Parathyroid adenoma (tissue), 2 donors: Measurements from ENCODE around the gene CARD10.

Source experiments
- H2AFZ ChIP-seq: fragments of 300-600 bp; sonication (generic); one replicate; pipeline ENCODE4 v1.7.0; 2017; ENCODE audit warnings: antibody characterized with exemption, mild to moderate bottlenecking
- H3K27ac ChIP-seq: fragments of 300-600 bp; sonication (generic); one replicate; pipeline ENCODE4 v1.7.0; 2017
- H3K27me3 ChIP-seq: fragments of 300-600 bp; sonication (generic); one replicate; pipeline ENCODE4 v1.7.0; 2017; ENCODE audit warnings: low read length; ENCODE audit not compliant: control insufficient read depth, insufficient read depth
- H3K36me3 ChIP-seq: fragments of 300-600 bp; sonication (generic); one replicate; pipeline ENCODE4 v1.7.0; 2017; ENCODE audit warnings: low read length; ENCODE audit not compliant: control insufficient read depth, insufficient read depth
- H3K4me1 ChIP-seq: fragments of 300-600 bp; sonication (generic); one replicate; pipeline ENCODE4 v1.7.0; 2017; ENCODE audit warnings: control low read depth
- H3K4me2 ChIP-seq: fragments of 300-600 bp; sonication (generic); one replicate; pipeline ENCODE4 v1.7.0; 2017; ENCODE audit warnings: low read length
- H3K4me3 ChIP-seq: fragments of 300-600 bp; sonication (generic); one replicate; pipeline ENCODE4 v1.7.0; 2017; ENCODE audit warnings: low read depth, low read length
- H3K79me2 ChIP-seq: fragments of 300-600 bp; sonication (generic); one replicate; pipeline ENCODE4 v1.7.0; 2017; ENCODE audit warnings: control low read depth
- H3K9ac ChIP-seq: fragments of 300-600 bp; sonication (generic); one replicate; pipeline ENCODE4 v1.7.0; 2017; ENCODE audit warnings: mild to moderate bottlenecking
- H3K9me3 ChIP-seq: fragments of 300-600 bp; sonication (generic); one replicate; pipeline ENCODE4 v1.7.0; 2017; ENCODE audit warnings: low read length; ENCODE audit not compliant: control insufficient read depth
- CTCF ChIP-seq: fragments of 300-600 bp; sonication (generic); IDR thresholded peaks from one replicate; pipeline ENCODE4 v1.7.0; 2017; ENCODE audit warnings: antibody characterized with exemption, mild to moderate bottlenecking
- donor health status: primary hyperparathyroidism.

Gene CARD10

GRCh38 chr22:37443977-37444376 is 75.2 kb downstream of the CARD10 start:
- Histone ChIP-seq H3K9me3 (no peaks in the 10 kb centered on the region), H3K36me3 (no peaks in the 10 kb centered on the region), H2AFZ (no peak overlapping the region), H3K27ac (no peak overlapping the region), H3K79me2 (no peaks in the 10 kb centered on the region), H3K4me2 (no peak overlapping the region), H3K27me3 (no peaks in the 10 kb centered on the region), H3K4me1 (no peaks in the 10 kb centered on the region), H3K4me3 (no peak overlapping the region), H3K9ac (no peak overlapping the region)
- no peak for TF ChIP-seq CTCF

- Histone ChIP-seq H3K4me1 (no peaks in the 10 kb centered on the region), H3K4me3 (no peak overlapping the region), H3K36me3 (no peaks in the 10 kb centered on the region), H2AFZ (no peak overlapping the region), H3K27me3 (no peaks in the 10 kb centered on the region), H3K9me3 (no peaks in the 10 kb centered on the region), H3K9ac (no peak overlapping the region), H3K79me2 (no peaks in the 10 kb centered on the region), H3K4me2 (no peak overlapping the region), H3K27ac (no peak overlapping the region)
- no peak for TF ChIP-seq CTCF
Measured at GRCh38 chr22:37443086-37443485, 76.1 kb downstream of the CARD10 start.

GRCh38 chr22:37442537-37442936 is 76.7 kb downstream of the CARD10 start:
- Histone ChIP-seq H3K36me3 (no peaks in the 10 kb centered on the region), H3K4me3 (no peak overlapping the region), H3K4me1 (no peaks in the 10 kb centered on the region), H3K4me2 (no peak overlapping the region), H3K27me3 (no peaks in the 10 kb centered on the region), H3K9me3 (no peaks in the 10 kb centered on the region), H3K9ac (no peak overlapping the region), H3K27ac (no peak overlapping the region), H3K79me2 (no peaks in the 10 kb centered on the region), H2AFZ (no peak overlapping the region)
- no peak for TF ChIP-seq CTCF

- no peaks in the 10 kb centered on the region for H3K79me2 ChIP-seq
- no peak for TF ChIP-seq CTCF
- H3K27ac ChIP-seq, result no peak overlapping the region
- H3K9me3 ChIP-seq, result no peaks in the 10 kb centered on the region
- H3K4me1 ChIP-seq, result no peaks in the 10 kb centered on the region
- no peak overlapping the region for H2AFZ ChIP-seq
- H3K36me3 ChIP-seq, result no peaks in the 10 kb centered on the region
- no peak overlapping the region for H3K9ac ChIP-seq
- no peak overlapping the region for H3K4me3 ChIP-seq
- no peak overlapping the region for H3K4me2 ChIP-seq
- H3K27me3 ChIP-seq, result no peaks in the 10 kb centered on the region
Measured at GRCh38 chr22:37442135-37442534, 77.1 kb downstream of the CARD10 start.

GRCh38 chr22:37440875-37441274 is 78.3 kb downstream of the CARD10 start:
- Histone ChIP-seq H3K27me3 (no peaks in the 10 kb centered on the region), H3K79me2 (no peaks in the 10 kb centered on the region), H3K4me1 (no peaks in the 10 kb centered on the region), H3K4me3 (no peak overlapping the region), H3K9ac (no peak overlapping the region), H3K27ac (no peak overlapping the region), H3K9me3 (no peaks in the 10 kb centered on the region), H3K36me3 (no peaks in the 10 kb centered on the region), H2AFZ (no peak overlapping the region), H3K4me2 (no peak overlapping the region)
- no peak for TF ChIP-seq CTCF
